PC-9 (cell line): Measurements from ENCODE around the gene SP2.

ENCODE experiments used
- EZH2 ChIP-seq: fragments of 200-600 bp; sonication (generic); IDR thresholded peaks from 2 replicates; pipeline ENCODE4 v1.8.0; 2017; ENCODE audit warnings: antibody characterized with exemption, low read depth
- TF ChIP-seq, protein P1 (sequence below): fragments of 200-600 bp; sonication (generic); conservative IDR thresholded peaks from 2 replicates; pipeline ENCODE4 v1.6.1; 2017; ENCODE audit warnings: mixed run types, antibody characterized with exemption, mild to moderate bottlenecking, moderate library complexity

DNA sequence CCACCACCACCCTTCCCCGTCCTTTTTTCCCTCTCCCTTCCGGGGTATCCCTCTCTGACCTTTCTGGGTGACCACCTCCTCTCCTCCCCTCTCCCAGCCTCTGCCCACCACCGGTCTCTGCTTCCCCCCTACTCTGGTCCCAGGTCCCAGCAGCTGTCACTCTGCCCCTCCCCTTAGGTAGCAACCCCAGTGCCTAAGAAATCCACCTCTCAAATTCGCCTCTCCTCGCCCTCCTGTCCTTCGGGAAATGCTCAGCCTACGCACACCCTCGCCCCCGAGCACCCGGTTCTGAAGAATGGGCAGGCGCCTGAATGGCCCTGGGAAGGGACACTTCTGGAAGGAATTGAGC is 44.3 kb upstream of the SP2 start:
- TF ChIP-seq, protein P1, sequence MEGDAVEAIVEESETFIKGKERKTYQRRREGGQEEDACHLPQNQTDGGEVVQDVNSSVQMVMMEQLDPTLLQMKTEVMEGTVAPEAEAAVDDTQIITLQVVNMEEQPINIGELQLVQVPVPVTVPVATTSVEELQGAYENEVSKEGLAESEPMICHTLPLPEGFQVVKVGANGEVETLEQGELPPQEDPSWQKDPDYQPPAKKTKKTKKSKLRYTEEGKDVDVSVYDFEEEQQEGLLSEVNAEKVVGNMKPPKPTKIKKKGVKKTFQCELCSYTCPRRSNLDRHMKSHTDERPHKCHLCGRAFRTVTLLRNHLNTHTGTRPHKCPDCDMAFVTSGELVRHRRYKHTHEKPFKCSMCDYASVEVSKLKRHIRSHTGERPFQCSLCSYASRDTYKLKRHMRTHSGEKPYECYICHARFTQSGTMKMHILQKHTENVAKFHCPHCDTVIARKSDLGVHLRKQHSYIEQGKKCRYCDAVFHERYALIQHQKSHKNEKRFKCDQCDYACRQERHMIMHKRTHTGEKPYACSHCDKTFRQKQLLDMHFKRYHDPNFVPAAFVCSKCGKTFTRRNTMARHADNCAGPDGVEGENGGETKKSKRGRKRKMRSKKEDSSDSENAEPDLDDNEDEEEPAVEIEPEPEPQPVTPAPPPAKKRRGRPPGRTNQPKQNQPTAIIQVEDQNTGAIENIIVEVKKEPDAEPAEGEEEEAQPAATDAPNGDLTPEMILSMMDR, result no peak
- TF ChIP-seq EZH2, result no peak
